NCI-H1694 treated with DMSO at 0.1 percent for 48 hours (cell line): ENCODE data around the gene PRKN.

Experiments used
- DNase-seq: peaks from one replicate; lab custom pipeline; 2025; lab: John Stamatoyannopoulos, UW

Gene PRKN

DNA sequence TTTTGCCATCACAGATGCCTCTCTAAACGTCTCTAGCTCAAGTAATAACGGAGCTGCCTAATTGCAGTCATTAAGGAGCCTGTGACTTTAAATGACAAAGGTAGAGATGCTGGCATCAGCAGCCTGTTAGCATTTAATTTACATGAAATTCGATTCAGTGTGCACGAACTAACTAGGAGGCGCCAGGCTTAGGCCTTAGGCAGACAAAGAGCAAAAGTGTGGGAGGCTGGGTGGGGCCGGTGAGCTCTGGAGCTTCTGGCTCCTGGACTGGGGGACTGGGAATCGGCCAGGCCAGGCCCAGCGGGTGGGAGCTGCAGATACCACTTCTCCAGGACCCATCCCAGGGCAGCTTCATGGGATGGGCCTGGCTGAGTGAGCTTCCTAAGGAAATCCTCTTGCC is 1283.7 kb downstream of the PRKN start:
- DNase-seq: no peak

DNA sequence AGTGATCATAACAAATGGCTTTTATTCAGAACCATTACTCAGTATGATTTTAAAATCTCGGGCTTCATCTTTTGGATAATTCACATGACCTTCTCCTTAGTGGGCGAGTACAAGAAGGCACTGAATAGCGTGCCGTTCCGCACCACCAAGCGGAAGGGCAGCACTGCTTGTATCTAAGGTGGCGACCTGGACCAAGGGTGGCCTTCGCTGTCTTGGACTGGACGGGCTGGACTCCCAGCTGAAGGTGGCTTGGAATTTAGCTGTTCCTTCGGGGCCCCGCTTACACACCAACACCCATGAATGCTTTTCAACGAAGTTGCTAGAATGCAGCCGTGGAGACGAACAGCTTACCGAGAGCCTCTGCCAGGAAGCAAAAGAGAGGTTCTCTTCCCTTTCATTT is 1285.1 kb downstream of the PRKN start:
- no peak for DNase-seq

DNA sequence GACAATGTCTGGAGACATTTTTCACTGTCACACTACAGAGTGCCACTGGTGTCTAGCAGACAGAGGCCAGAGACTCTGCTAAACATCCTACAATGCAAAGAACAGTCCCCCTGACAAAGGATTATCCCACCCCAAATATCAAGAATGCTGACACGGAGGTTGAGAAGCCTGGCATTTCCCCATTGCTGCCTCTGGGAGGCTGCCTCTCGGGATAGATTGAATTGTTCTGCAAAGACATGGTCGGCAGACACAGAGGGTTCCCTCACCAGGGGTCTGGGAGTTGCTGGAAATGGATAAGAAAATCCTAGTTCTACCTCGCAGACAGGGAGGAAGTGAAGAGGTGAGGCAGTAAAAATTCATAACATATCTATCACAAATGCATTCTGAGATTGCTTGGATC is 1287.3 kb downstream of the PRKN start:
- DNase-seq: no peak

DNA sequence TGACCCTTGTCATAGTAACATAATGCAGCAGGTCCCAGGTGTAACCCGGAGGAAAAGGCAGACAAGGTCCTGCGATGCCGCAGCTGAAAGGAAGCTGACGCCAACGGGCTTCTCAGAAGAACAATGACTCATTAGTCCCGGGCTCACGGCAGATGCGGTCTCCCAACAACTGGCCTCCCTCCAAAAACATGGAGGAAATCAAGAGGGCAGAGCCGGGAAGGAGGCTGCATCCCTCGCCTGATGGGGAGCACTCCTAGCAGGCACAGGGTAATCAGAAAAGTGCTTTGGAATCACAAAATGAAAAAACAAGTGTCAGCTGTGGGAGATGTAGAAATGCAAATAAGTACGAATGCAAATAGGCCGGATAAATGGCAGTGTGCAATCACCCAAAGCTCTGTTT is 1288.5 kb downstream of the PRKN start:
- no peak for DNase-seq

DNA sequence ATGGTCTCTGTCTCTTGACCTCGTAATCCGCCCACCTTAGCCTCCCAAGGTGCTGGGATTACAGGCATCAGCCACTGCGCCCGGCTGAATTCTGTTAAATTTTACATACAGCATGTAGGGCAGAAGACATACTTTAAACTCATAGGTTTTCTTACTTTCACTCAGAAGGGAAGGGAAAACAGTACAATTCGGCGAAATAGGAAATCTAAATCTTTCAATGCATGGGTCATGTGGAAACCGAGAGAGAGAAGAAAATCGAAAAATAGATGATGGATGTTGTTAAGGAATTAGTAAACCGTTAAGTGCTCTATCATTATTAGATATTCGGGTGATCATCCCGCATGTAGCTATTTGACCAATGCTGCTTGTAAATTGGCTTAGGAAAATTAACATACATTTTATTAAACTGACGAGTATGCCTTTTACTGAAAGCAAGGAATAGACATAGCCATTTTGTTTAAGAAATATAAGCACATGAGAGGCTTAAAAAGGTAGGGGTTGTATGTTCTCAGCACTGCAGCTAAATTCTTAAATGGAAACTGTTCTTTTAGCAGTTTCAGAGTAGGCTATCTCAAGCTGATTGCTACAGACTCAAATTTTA is 1289.0 kb downstream of the PRKN start:
- DNase-seq: no peak

DNA sequence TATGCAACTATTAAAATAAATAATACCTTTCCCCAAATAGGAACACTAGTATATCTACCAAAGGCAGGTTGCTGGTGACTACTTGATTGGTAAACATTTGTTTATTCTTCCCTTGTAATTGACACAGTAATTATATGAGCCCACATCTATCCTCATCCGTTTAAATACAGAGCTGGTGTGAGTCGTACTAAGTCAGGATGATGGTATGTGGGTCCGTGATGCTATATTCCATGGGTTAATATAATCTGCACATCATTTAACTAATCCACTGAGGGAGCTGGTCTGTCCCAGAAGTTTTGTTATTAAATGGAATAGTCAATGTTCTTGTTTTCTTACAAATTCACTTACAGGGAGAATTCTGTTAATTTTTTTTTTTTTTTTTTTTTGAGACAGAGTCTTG is 1289.7 kb downstream of the PRKN start:
- no peak for DNase-seq

DNA sequence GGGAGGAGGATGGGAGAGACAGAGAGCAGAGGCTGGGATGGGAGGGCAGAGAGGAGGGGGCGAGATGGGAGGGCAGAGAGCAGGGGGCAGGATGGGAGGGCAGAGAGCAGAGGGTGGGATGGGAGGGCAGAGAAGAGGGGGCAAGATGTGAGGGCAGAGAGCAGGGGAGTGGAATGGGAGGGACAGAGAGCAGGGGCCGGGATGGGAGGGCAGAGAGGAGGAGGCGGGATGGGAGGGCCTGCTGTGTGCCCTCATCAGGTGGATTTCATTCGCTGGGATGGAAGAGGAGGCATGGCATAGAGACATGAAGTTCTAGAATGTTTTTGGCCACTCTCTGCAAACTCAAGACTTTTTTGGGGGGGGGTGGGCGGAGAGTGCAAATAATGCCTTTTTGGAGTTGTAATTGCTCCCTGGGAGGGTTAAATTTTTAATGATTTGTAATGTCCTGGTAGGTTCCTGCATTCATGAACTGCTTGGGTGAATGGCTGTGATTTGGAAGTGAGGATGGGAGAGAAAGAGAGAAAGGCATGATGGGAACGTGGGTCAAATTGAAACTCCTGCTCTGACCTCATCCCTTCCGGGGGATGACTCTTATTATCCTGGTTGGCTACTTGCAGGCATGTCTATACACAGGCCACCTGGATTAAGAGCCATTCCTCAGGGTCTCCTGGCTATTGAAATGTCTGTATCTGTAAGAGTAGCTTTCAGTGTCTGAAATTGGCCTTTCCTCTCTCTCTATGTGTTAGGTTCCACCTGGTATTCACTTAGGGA is 1291.3 kb downstream of the PRKN start:
- no peak for DNase-seq

DNA sequence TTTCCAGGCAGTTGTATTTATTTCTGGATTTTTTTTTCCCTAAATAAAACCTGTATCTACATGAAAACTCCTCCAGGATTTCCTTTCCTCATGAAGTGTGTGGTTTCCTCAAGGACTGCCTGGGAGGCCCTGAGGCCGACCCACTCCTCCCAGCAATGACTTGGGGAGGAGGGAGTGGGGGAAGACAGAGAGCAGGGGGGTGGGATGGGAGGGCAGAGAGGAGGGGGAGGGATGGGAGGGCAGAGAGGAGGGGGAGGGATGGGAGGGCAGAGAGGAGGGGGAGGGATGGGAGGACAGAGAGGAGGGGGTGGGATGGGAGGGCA is 1291.9 kb downstream of the PRKN start:
- no peak for DNase-seq

DNA sequence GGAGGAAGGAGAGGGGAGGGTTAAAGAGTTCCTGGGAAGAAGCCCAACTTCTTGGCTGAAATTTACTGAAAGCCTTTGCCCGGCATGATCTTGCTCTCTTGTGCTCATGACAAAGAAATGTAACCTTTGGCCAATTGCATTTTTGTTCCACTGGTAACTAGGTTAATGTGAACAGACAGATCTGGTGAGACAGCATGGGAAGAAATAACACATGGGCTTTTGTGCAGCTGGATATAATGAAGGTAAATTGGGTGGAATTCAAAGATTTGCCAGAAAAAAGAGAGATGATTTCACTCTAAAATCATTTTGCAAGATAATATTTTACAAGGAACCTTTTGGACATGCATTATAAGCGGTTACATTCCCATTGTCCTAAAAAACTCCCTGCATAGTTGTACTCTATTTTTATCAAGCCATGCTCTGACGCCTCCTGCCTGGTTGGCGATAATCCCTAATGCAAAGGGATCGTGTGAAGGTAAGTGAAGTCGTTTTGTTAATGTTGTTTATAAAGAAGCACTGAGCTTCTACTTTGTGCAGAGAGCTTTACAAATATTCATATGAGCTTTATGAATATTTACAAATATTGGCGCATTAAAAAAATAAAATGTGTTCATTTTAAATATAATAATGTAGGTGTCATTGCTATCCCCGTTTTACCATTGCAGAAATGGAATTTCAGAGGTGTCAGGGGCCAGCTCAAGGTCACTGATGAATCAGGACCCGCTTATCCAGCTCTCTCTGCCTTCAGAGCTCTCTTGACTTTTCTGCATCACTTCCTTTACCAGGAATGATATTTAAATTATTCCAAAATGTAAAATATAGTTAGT is 1292.4 kb downstream of the PRKN start:
- no peak for DNase-seq

DNA sequence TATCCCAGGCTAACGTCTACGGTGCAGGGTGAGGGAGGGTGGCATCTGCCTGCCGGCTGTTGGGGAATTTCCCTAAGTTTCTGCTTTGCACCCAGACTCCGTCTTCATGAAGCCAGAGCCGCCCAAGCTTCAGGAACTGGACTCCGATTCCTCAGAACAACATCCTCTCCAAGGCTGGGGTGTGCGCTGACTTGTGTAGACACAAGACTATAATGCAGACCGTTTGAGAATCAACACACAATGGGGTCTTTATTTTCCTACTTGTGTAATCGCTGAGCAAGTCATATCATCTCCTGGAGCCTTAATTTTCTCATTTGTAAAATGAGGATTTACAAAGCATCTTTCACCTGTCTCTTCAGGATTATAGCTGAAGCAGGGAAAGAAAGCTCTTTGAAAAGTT is 1293.2 kb downstream of the PRKN start:
- DNase-seq: no peak

DNA sequence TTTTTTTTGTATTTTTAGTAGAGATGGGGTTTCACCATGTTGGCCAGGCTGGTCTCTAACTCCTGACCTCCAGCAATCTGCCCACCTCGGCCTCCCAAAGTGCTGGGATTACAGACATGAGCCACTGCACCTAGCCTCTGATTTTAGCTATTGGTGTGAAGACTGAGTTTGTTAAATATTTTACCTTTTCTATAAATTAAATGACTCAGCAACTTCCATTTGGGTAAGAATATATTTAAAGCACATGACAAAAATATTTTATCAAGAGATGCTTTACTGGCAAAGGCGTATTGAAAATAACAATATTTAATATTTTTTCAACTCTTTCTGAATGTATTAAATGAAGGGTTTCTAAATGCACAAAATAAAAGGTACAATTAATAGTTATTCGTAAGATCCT is 1295.0 kb downstream of the PRKN start:
- no peak for DNase-seq

DNA sequence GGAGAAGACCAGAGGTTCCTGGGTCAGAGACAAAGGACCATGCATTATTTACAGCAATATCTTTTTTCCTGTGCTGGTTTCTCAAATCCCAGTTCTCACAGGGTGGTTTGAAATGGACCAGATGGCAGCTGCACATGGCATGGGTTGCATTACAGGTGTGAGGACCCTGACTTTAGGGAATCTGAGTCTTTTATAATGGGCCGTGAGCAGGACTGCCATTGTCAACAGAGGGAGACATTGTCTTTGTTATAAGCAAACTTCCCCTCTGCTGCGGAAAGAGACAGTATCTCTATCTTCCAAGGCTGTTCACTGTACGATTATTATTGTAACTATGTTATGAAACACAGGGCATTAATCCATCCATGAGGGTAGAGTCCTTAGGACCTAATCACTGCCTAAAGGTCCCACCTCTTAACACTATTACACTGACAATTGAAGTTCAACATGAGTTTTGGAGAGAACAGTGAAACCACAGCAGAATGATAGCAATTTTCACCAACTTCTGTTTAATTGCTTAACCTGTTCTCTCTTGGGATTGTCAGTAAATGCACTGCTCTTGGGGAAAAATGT is 1297.6 kb downstream of the PRKN start:
- DNase-seq: no peak

DNA sequence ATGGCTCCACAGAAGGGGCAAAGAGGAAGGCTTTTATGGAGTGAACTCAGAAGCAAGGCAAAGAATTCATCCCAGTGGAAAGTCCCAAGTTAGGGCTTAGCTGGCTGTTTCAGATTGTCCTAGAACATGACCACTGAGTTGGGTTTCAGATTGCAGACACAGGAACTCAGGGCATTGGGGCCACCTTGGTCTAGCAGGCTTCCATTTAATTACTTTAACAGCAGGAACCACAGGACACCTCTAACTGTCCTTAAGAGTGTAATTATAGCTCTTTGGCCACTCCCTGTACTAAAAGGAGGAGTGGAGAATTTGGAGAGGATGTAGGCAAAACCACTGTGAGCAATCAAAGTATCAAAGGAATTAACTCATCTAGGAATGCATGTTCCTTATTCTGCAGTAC is 1303.1 kb downstream of the PRKN start:
- no peak for DNase-seq

DNA sequence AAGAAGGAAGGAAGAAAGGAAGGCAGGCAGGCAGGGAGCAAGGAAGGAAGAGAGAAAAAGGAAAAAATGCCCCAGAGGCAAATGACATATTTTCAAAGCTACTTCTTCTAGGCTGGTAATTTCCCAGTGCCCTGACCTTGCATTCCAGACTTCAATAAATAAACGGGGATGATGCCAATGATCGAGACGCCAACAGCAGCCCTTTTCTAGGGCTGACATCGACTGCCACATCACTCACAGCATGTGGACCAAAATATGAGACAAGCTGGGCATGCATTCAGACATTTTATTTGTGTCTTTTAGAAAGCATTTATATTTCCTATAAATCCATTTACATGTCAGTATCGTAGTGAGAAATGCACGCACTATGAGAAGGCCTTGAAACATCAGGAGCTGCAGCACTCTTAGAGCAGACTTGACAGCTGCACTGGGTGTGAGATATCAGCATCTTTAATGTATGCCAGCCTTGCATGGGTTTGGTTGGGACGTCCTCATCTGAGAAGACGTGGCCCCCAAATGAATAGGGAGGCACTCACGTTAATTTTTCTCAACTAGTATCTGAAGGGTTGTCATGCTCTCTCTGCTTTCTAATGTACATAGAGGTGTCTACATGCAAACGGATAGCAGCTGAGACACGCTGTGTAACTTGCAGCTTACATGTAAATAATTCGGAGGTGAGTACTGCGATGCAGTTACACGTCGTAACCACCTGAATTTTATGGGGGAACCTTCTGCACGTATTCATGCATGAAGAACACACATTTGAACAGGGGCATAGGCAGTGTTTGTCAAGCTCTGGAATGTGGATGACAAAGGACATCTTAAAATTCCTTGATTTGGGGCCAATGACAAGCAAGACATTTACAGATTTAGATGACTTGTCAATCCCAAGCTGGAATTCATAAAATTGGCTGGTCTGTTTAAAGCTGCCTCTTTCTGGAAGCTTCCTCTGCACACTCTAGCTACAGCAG is 1304.6 kb downstream of the PRKN start:
- DNase-seq: no peak

DNA sequence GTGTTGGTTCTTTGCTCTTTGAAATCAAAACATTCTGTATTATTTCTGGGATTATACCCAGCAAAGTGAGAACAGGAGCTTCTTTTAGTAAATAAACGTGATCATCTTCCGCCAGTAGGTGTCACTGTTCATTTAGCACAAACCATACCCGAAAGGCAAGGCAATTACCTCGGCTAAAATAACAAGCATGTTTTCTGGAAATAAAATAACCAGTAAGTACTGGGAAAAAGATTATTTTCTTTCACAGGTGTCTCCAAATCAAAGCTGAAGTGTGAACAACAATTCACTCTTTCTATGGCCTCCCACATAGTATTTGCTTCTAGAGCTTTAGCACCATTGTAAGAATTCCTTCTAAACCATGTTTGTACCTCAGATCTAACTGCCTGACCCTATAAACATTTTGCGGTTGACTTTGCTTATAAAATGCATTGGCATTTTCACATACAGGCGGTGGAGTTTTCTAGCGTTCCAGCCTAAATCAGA is 1309.1 kb downstream of the PRKN start:
- DNase-seq: peak; percentile 15

DNA sequence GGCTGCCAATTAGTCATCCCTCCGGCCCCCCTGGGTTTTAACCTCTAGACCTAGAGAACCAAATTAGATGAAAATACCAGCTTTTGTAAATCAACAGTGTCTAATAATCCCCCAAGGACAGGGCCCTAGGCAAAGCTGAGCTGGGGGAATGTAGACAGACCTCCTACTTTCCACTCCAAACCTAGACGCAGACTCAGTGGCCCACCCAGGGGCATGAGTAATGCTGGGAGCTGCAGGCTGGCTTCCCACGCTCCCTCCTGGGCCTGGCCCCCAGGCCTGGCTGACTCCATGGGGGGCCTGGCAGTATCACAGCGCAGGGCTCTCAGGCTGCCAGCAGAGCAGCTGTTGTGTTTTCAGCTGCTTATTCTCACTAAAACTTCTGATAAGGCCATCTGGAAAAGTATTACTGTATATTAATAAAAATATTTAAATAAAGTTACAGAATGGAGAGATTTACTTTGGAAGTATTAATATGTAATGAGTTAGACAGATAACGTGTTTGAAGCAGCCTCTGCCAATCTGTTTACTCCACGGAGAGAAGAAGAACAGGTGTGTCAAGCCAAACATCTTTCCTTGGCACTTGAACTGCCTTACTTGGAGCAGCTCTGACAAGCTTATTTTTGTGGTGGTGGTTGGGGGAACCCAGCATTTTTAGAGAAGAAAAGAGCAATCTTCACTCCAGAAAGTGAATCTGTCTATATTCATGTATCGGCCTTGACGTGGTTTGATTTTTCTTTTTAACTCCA is 1309.7 kb downstream of the PRKN start:
- DNase-seq: no peak

DNA sequence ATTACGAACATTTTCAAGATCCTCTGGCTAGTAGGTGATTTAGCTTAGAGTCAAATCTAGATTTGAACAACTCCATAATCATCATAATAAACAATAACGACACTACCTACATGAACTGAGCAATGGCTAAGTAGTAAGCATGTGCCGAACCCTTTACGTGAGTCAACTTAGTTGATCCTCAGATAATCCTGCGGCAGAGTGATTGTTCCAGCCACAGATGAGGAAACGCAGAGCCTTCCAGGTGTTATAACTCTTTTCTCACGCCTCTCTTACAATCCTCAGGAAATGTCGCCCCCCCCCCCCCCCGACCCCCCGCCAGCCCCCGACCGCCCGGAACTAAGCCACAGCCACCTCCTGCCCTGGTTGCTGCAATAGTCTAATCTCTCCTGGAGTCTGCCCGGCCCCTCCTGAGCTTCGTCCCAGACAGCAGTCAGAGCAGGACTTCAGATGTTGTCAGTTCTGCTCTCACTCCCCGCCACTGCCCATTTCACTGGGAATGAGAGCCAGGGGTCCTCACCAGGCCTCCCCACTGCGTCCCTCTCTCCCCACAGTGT is 1312.2 kb downstream of the PRKN start:
- DNase-seq: no peak

DNA sequence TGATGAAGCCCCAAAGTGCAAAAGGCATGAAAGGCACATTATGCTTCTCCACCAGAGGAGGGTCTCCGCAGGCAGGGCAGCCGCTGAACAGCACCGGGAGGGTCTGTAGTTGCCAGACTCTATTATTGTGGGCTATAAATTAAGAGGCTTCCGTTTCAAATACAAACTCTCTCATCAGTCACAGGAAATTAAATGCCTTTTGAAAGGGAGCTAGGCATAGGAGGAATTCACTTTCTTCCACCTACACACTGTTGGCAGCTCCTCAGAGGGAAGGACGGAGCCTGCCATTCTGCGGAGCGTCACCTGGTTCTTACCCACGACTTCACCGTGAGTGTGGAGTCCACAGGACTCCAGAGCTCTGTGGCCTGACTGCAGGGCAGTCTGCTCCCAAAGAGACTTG is 1312.9 kb downstream of the PRKN start:
- DNase-seq: no peak

DNA sequence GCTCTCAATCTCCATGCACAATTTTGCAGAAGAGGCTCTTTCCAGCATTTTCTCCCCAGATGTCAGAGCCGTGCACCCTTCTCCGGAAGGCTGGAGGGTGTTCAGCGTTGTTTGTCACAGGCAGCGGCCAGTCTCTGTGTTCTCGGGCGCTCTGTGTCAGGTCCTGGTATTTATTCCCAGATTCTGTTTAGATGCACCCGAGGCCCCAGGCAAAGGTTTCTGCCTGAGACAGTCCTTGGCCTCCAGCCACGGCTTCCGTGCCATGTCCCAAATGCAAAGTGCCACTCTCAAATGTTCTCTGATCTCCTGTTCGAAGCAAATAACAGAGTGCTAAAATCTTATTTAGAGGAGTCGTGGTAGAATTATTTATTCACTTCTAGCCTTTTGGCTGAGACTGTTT is 1313.4 kb downstream of the PRKN start:
- DNase-seq: no peak

DNA sequence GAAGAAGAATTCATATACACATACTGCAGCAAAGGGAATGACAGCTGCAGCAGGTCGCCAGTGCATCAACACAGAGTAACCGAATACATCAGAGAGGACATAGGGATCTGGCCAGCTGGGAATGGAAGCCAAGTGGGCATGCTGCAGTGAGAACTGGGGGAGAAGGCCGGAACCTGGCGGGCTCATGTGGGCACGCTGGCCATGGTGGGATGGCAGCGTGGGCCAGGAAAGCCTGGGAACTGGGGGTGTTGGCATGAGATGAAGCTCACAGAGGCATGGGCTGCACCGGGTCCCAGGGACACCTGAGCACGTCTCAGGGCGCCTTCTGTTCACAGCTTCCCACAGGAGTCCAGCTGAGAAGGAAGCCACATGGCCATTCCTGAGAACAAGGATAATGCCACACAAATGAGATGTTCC is 1314.2 kb downstream of the PRKN start:
- no peak for DNase-seq

DNA sequence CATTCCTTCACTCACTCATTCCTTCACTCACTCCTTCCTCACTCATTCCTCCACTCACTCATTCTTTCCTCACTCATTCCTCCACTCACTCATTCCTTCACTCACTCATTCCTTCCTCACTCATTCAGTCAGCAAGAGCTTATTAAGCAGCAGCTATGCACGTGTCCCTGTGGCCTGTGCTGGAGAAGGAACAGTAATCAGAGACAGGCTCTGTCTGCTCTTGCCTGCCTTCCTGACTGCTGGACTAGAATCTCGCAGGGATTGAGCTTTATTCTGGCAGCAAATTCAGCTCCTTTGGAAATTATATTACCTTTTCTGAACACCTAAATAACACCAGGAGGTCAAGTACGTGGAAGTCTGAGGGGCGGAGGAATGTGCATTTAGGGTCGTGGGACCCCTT is 1314.8 kb downstream of the PRKN start:
- no peak for DNase-seq
